HG02763 (cell line): ENCODE measurements around the gene ADCY6.

Experiments used
- ATAC-seq: cut with Tn5 transposase; IDR thresholded peaks from one replicate; pipeline ENCODE4 v1.9.1; 2021; ENCODE audit warnings: mild to moderate bottlenecking, moderate library complexity; ENCODE audit not compliant: unreplicated experiment

ADCY6 gene

GRCh38 chr12:48816143-48816854 is 27.4 kb upstream of the ADCY6 start:
- no peak for ATAC-seq

- ATAC-seq, result peak; percentile 11
These were observed 26.5 kb upstream of the ADCY6 start for GRCh38 chr12:48815126-48816110.

GRCh38 chr12:48814262-48815125 is 25.6 kb upstream of the ADCY6 start:
- peak; percentile 79 for ATAC-seq

GRCh38 chr12:48813465-48814261 is 24.8 kb upstream of the ADCY6 start:
- no peak for ATAC-seq

- ATAC-seq, result no peak
These were observed 23.5 kb upstream of the ADCY6 start for GRCh38 chr12:48812389-48812788.

GRCh38 chr12:48811437-48812090 is 22.7 kb upstream of the ADCY6 start:
- no peak for ATAC-seq

- no peak for ATAC-seq
These were observed 22.1 kb upstream of the ADCY6 start for GRCh38 chr12:48810903-48811431.

GRCh38 chr12:48807981-48808380 is 19.1 kb upstream of the ADCY6 start:
- ATAC-seq, result no peak

GRCh38 chr12:48803675-48804074 is 14.8 kb upstream of the ADCY6 start:
- no peak for ATAC-seq

GRCh38 chr12:48800971-48801370 is 12.1 kb upstream of the ADCY6 start:
- no peak for ATAC-seq

- ATAC-seq, result no peak
These were observed 11.6 kb upstream of the ADCY6 start for GRCh38 chr12:48800457-48800856.

- no peak for ATAC-seq
These were observed 8.1 kb upstream of the ADCY6 start for GRCh38 chr12:48796976-48797375.

- ATAC-seq, result peak; percentile 60
These were observed 6.9 kb upstream of the ADCY6 start for GRCh38 chr12:48795550-48796455.

- ATAC-seq, result no peak
These were observed 6.0 kb upstream of the ADCY6 start for GRCh38 chr12:48794870-48795269.

- ATAC-seq, result no peak
These were observed 4.8 kb upstream of the ADCY6 start for GRCh38 chr12:48793696-48794095.

- ATAC-seq, result no peak
These were observed 1.0 kb upstream of the ADCY6 start for GRCh38 chr12:48789858-48790326.

GRCh38 chr12:48788524-48788853 is 400 bp downstream of the ADCY6 start:
- ATAC-seq, result no peak

- ATAC-seq, result no peak
These were observed 932 bp downstream of the ADCY6 start for GRCh38 chr12:48787791-48788523.
